B cell (primary cell): ENCODE data around the gene ABCD1. TPM values are rescaled to one million over a fixed set of nuclear protein-coding genes. Genes with fewer than 3 reads are reported as not detected.

Experiments used
- ATAC-seq: fragments of 200-7000 bp; cut with Tn5 transposase; one replicate; pipeline ENCODE4 v1.10.0; 2021; ENCODE audit warnings: low read depth, mild to moderate bottlenecking, moderate number of reproducible peaks, moderate library complexity
- CTCF ChIA-PET: fragments of 350-600 bp; sonication (Branson Sonifier 250); formaldehyde crosslinking; loops from one replicate; lab custom pipeline; 2021; ENCODE audit warnings: antibody characterized with exemption, inconsistent platforms; lab: Charles Lee
- POLR2A ChIA-PET: fragments of 350-600 bp; sonication (Branson Sonifier 250); formaldehyde crosslinking; loops from one replicate; lab custom pipeline; 2021; ENCODE audit warnings: antibody characterized with exemption; lab: Charles Lee
- DNase-seq: peaks from one replicate; pipeline ENCODE4 v3.0.0; 2013
- H2AFZ ChIP-seq: 2 replicates; pipeline ENCODE4 v1.6.1; 2012; ENCODE audit warnings: mild to moderate bottlenecking, low read depth, low read length; ENCODE audit not compliant: insufficient read depth, poor library complexity, severe bottlenecking
- H3K27ac ChIP-seq, 2 donors: 1 replicate in 1 of 2; 2 replicates in 1 of 2; pipeline ENCODE4 v1.5.1; 2012 to 2013; ENCODE audit warnings: low read length in 2 of 2, mild to moderate bottlenecking in 2 of 2, moderate library complexity in 1 of 2
- H3K27me3 ChIP-seq, 4 experiments: fragments of 200-600 bp in 1 of 4; sonication (generic) in 1 of 4; replicated peaks in 1 of 4; 1 replicate in 2 of 4; 2 replicates in 2 of 4; pipeline versions ENCODE4 v1.6.1 to v1.7.0; 2013 to 2016; ENCODE audit warnings: low read length in 3 of 4, mild to moderate bottlenecking in 2 of 4, mixed read lengths in 1 of 4, moderate library complexity in 1 of 4; ENCODE audit not compliant: insufficient read depth in 4 of 4, control insufficient read depth in 3 of 4; ENCODE audit errors: control extremely low read depth in 1 of 4
- H3K36me3 ChIP-seq, 2 experiments: replicated peaks in 1 of 2; 1 replicate in 1 of 2; 2 replicates in 1 of 2; pipeline versions ENCODE4 v1.6.1 to v1.7.1; 2013; ENCODE audit warnings: low read length in 1 of 2; ENCODE audit not compliant: insufficient read depth in 2 of 2, control insufficient read depth in 1 of 2; ENCODE audit errors: control extremely low read depth in 1 of 2, extremely low read depth in 1 of 2
- H3K4me1 ChIP-seq, 2 donors: fragments of 200-600 bp in 1 of 2; sonication (generic) in 1 of 2; 1 replicate in 1 of 2; 2 replicates in 1 of 2; pipeline versions ENCODE4 v1.5.1 to v1.6.1; 2013 to 2017; ENCODE audit warnings: low read length in 2 of 2; ENCODE audit not compliant: control insufficient read depth in 2 of 2, insufficient read depth in 2 of 2
- H3K4me2 ChIP-seq: replicated peaks from 2 replicates; pipeline ENCODE3; 2012; ENCODE audit warnings: mild to moderate bottlenecking, low read depth, low read length; ENCODE audit not compliant: poor library complexity, severe bottlenecking
- H3K4me3 ChIP-seq, 5 experiments: fragments of 200-600 bp in 1 of 5; sonication (generic) in 1 of 5; 1 replicate in 3 of 5; 2 replicates in 2 of 5; pipeline versions ENCODE4 v1.5.1 to v1.7.0; 2011 to 2016; ENCODE audit warnings: low read length in 4 of 5, mild to moderate bottlenecking in 4 of 5, low read depth in 2 of 5, control low read depth in 1 of 5, moderate library complexity in 1 of 5; ENCODE audit not compliant: insufficient read depth in 1 of 5; ENCODE audit errors: control extremely low read depth in 1 of 5, extremely low read depth in 1 of 5
- H3K79me2 ChIP-seq: fragments of 200-600 bp; sonication (generic); one replicate; pipeline ENCODE4 v1.6.0; 2016; ENCODE audit warnings: low read length; ENCODE audit not compliant: control insufficient read depth, insufficient read depth
- H3K9ac ChIP-seq: fragments of 200-600 bp; sonication (generic); 2 replicates; pipeline ENCODE4 v1.6.1; 2017; ENCODE audit warnings: mild to moderate bottlenecking, low read length, moderate library complexity
- H3K9me3 ChIP-seq, 3 donors: one replicate each; pipeline versions ENCODE4 v1.6.1 to v1.7.1; 2013; ENCODE audit warnings: low read length in 2 of 3; ENCODE audit not compliant: control insufficient read depth in 2 of 3, insufficient read depth in 1 of 3; ENCODE audit errors: control extremely low read depth in 1 of 3
- H4K20me1 ChIP-seq: 2 replicates; pipeline ENCODE4 v1.6.0; 2012; ENCODE audit warnings: mild to moderate bottlenecking, low read length; ENCODE audit not compliant: insufficient read depth, control insufficient read depth, poor library complexity, severe bottlenecking
- H3K27ac Mint-ChIP-seq: one replicate; pipeline ENCODE4 v1.8.0; 2021; ENCODE audit warnings: mixed read lengths
- H3K27me3 Mint-ChIP-seq: one replicate; pipeline ENCODE4 v1.8.0; 2021; ENCODE audit warnings: mixed read lengths
- H3K4me1 Mint-ChIP-seq: one replicate; pipeline ENCODE4 v1.8.0; 2021; ENCODE audit warnings: mixed read lengths
- H3K4me3 Mint-ChIP-seq: one replicate; pipeline ENCODE4 v1.8.0; 2021; ENCODE audit warnings: mixed read lengths
- H3K9me3 Mint-ChIP-seq: one replicate; pipeline ENCODE4 v1.8.0; 2022; ENCODE audit warnings: mixed read lengths; ENCODE audit not compliant: insufficient read depth
- EZH2 ChIP-seq: IDR thresholded peaks from 2 replicates; pipeline ENCODE4 v1.6.1; 2012; ENCODE audit warnings: borderline replicate concordance, low read depth, mild to moderate bottlenecking, moderate library complexity, low read length; ENCODE audit not compliant: insufficient read depth, poor library complexity, severe bottlenecking
- WGBS: methylation state at CpG from one replicate; pipeline ENCODE4 v1.1.5; 2013; ENCODE audit warnings: missing lambda C conversion rate; ENCODE audit not compliant: insufficient coverage; 5-methylcytosine and 5-hydroxymethylcytosine counted together
- intact Hi-C: fragments of 100-400 bp; cut with micrococcal nuclease; formaldehyde crosslinking; loops from one replicate; pipeline ENCODE4 v1.10.0; 2022
- polyA plus RNA-seq: library from polyadenylated mRNA; depleted of rRNA; stranded (reverse); fragments of >200 nt; gene quantifications from 2 replicates; pipeline ENCODE4 v1.2.3, GENCODE V29; 2012
- total RNA-seq, 2 donors: library from RNA; stranded (reverse); fragments of 120-200 nt in 1 of 2; gene quantifications; 1 replicate in 1 of 2; 2 replicates in 1 of 2; pipeline versions ENCODE4 v1.2.3 to v1.2.4, GENCODE V29; 2013 to 2022
- TF ChIP-seq, protein P1 (sequence below): fragments of 200-600 bp; IDR thresholded peaks from one replicate; pipeline ENCODE4 v1.8.0; 2022; ENCODE audit warnings: antibody characterized with exemption, mild to moderate bottlenecking

The ABCD1 gene
- total and polyA plus RNA-seq, 2 donors (not counting 1 experiment from before 2014, with no cell fraction given): 9.7 to 12.2 TPM

GRCh38 chrX:153750127-153750774 lies 25.6 kb downstream of the ABCD1 start:
- TF ChIP-seq EZH2: no peak
- TF ChIP-seq, protein P1, sequence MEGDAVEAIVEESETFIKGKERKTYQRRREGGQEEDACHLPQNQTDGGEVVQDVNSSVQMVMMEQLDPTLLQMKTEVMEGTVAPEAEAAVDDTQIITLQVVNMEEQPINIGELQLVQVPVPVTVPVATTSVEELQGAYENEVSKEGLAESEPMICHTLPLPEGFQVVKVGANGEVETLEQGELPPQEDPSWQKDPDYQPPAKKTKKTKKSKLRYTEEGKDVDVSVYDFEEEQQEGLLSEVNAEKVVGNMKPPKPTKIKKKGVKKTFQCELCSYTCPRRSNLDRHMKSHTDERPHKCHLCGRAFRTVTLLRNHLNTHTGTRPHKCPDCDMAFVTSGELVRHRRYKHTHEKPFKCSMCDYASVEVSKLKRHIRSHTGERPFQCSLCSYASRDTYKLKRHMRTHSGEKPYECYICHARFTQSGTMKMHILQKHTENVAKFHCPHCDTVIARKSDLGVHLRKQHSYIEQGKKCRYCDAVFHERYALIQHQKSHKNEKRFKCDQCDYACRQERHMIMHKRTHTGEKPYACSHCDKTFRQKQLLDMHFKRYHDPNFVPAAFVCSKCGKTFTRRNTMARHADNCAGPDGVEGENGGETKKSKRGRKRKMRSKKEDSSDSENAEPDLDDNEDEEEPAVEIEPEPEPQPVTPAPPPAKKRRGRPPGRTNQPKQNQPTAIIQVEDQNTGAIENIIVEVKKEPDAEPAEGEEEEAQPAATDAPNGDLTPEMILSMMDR: no peak
- ChIA-PET CTCF (no interaction called here), POLR2A (no interaction called here)
- no peak overlapping the region for H3K4me3 Mint-ChIP-seq
- peaks cover 17% of the 10 kb centered on the region for H3K4me1 Mint-ChIP-seq
- no peak for DNase-seq
- Histone ChIP-seq H3K79me2 (no peaks in the 10 kb centered on the region), H3K4me2 (no peak overlapping the region), H3K9ac (no peak overlapping the region), H3K9me3 (no peaks in the 10 kb centered on the region), H2AFZ (no peak overlapping the region), H3K4me3 (no peak overlapping the region), H4K20me1 (no peaks in the 10 kb centered on the region), H3K36me3 (no peaks in the 10 kb centered on the region), H3K27ac (no peak overlapping the region), H3K27me3 (no peaks in the 10 kb centered on the region), H3K4me1 (peaks cover 5 to 12% of the 10 kb centered on the region in 2 donors)
- no peaks in the 10 kb centered on the region for H3K9me3 Mint-ChIP-seq
- intact Hi-C loops: no loop called here
- ATAC-seq: no peak
- no peak overlapping the region for H3K27ac Mint-ChIP-seq
- 70% methylated on average over 4 of the region's 12 CpGs for WGBS
- H3K27me3 Mint-ChIP-seq: no peaks in the 10 kb centered on the region

- H3K27me3 ChIP-seq: no peaks in the 10 kb centered on the region
- H3K9ac ChIP-seq: no peak overlapping the region
- no peak overlapping the region for H3K4me2 ChIP-seq
- no peaks in the 10 kb centered on the region for H3K9me3 ChIP-seq
- Mint-ChIP-seq H3K9me3 (no peaks in the 10 kb centered on the region), H3K27ac (no peak overlapping the region), H3K27me3 (no peaks in the 10 kb centered on the region), H3K4me1 (peaks cover 18% of the 10 kb centered on the region), H3K4me3 (no peak overlapping the region)
- DNase-seq (no peak), ATAC-seq (no peak)
- H3K27ac ChIP-seq: no peak overlapping the region
- no peaks in the 10 kb centered on the region for H3K36me3 ChIP-seq
- POLR2A ChIA-PET: no interaction called here
- no peak for TF ChIP-seq EZH2
- TF ChIP-seq, protein P1: no peak
- CTCF ChIA-PET: interaction anchor here (0.6 to 1.6 kb wide), 6 partner anchors 11 to 1225 kb away, joined by 3 to 5 read pairs (median 4); partner anchors contain the start of gene SLC6A8
- H3K4me1 ChIP-seq: peaks cover 9 to 26% of the 10 kb centered on the region in 2 donors
- WGBS: no CpG with 5 or more reads among the region's 1 CpG
- H3K79me2 ChIP-seq: no peaks in the 10 kb centered on the region
- H3K4me3 ChIP-seq: no peak overlapping the region
- intact Hi-C loops: no loop called here
- no peaks in the 10 kb centered on the region for H4K20me1 ChIP-seq
- H2AFZ ChIP-seq: no peak overlapping the region
Measured at GRCh38 chrX:153755136-153755535, 30.5 kb downstream of the ABCD1 start.
